Fibroblast of the aortic adventitia (primary cell): ENCODE data around the gene FANCI. TPM values are rescaled to one million over a fixed set of nuclear protein-coding genes. Genes with fewer than 3 reads are reported as not detected.
A peak's percentile ranks its signal among the peaks of the same experiment; 100 is the strongest.

Experiments used
- DNase-seq: peaks from one replicate; pipeline ENCODE4 v3.0.0-alpha.2; 2010; ENCODE audit warnings: low read depth
- H3K4me3 ChIP-seq: 2 replicates; pipeline ENCODE4 v1.5.1; 2011; ENCODE audit warnings: low read depth, mild to moderate bottlenecking, control low read depth, low read length, moderate library complexity
- CTCF ChIP-seq: IDR thresholded peaks from 2 replicates; pipeline ENCODE4 v1.5.1; 2011; ENCODE audit warnings: mild to moderate bottlenecking, low read length, control low read depth, inconsistent platforms; ENCODE audit not compliant: insufficient read depth
- total RNA-seq: library from RNA; depleted of rRNA; stranded (reverse); fragments of >200 nt; gene quantifications from 2 replicates; pipeline ENCODE4 v1.2.3, GENCODE V29; 2012; ENCODE audit warnings: low replicate concordance

Gene FANCI
- total RNA-seq, 1 donor, result 57.8 TPM

- no peak for TF ChIP-seq CTCF
- no peak for DNase-seq
- H3K4me3 ChIP-seq, result no peak overlapping the region
Measured at GRCh38 chr15:89329329-89330084, 85.7 kb downstream of the FANCI start.

DNA sequence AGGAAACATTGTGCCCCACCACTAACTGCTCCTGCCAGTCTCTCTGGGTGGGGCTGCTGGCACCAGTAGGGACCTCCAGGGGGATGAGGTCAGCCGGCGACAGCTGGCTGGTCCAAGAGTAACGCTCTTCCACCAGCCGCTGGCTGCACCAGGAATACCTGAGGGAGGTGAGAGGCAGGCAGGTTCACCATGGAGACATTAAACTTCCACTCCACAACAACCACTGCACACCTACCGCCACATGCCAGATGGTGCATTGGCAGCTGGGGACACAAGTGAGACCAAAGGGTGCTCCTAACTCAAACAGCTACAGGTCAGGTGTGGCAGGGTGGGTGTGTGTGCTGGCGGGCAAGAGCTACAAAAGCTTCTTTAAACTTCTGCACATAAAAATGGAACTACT, 86.3 kb downstream of the FANCI start:
- no peak for TF ChIP-seq CTCF
- no peak for DNase-seq

DNA sequence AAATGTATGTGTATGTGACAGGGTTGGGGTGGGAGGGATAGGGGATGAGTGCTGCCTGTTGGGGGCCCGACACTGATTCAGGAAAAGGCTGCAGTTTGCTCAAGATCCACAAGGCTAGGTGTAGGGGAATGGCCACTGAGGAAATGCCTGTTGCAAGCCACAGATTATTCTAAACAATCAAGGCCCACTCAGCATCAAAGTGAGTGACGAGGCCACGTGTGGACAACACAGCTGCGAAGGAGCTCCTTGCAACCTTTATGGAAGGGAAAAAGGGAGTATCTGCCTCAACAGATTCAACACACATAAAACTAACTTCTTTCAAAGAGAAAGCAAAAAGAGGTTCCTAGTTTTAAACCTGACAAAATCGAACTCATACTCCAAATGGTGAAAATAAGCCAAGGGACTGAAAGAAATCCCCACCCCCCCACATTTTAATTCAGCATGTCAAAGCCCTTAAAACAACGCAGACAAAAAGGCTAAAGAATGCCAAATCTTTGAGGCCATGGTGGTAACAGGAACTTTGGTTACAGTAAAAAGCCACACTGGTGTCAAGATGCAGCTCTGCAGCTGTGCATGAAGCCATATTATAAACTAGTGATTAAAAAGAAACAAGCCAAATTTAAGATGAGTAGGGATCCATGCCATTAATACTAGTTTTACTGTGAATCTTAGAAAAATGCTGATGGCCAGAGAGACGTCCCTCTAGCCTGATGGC, 87.3 kb downstream of the FANCI start:
- TF ChIP-seq CTCF, result no peak
- DNase-seq, result no peak
- H3K4me3 ChIP-seq, result no peak overlapping the region

More for the DNA sequence above, 86.3 kb downstream of the FANCI start:
- H3K4me3 ChIP-seq, result no peak overlapping the region

DNA sequence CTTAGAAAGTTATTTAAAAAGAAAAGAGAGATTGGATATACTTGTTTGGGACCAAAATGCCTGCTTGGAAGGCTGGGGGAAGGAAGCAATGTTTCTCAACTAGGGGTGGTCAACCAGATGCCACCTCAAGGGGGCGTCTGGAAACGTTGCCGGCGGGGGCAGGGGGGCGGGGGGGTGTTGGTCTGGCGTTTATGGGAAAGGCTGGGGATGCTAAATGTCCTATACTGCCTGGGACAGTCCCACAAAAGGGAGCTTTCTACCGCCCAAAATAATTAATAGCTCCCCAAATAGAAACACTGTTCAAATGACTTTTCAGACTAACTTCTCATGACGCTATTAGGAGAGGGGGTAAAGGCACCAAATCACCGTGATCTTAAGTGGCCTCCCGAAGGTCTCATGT, 88.7 kb downstream of the FANCI start:
- peak; percentile 48 for TF ChIP-seq CTCF
- peak; percentile 20 for DNase-seq
- H3K4me3 ChIP-seq, result peak overlapping the region; percentile 3

DNA sequence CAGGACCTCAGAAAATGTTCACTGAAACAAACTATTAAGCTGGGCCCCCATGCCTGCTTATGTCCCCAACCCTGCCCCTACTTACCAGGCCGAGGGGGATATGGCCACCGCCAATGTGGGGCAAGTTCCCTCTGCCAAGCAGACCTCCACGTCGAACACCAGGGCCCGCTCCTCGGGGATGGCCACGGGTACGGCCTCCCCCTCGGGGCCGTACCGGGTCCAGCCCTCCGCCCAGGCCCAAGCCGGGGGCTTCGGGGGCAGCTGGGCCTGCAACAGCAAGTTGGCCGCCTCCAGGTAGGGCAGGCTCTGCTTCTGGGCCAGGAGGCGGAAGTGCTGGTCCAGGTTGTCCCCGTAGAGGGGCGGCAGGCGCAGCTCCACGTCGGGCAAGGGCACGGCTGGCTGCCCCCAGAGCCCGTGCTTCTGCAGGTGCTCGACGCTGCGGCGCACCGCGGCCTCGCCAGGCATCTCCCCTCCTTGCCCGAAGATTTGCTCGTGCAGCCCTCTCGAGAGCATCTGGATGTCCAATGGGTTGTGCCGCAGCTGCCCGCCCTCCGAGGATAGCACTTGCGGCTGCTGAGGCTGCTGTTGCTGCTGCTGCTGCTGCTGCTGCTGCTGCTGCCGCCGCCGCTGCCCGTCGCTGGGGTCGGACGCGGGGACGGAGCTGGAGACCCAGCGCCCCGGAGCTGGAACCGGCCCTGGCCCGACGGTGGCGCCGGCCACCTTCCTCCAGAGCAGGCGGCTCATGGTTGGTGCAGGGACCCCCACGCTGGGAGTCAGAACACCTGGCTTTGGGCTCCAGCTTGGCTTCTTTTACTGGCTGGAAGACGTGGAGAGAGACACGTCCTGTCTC, 89.5 kb downstream of the FANCI start:
- no peak for TF ChIP-seq CTCF
- DNase-seq, result no peak
- H3K4me3 ChIP-seq, result peak overlapping the region; percentile 88

DNA sequence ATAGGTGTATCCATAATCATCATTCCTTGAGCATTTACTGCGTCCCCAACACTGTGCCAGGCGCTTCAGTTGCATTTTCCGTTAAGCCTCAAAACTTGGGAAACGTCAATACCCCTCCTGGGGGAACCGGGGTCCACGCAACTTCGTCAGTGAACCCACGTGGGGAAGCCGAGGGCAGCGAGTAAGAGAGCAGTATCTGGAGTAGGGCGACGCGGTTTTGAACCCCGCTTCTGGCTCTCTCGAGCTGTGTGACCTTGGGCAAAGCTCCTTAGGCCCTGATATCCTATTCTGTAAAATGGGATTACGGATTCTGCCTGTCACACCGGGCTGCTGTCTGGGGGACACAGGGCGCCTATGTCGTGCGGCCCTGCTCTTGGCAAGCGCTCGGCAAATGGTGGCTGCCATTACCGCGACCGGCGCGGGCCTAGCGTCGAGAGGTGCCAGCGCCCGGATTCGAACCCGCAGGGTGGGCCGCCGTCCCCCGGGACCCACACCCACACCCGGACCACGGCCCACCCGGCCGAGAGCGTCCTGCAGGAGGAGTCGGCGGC, 90.3 kb downstream of the FANCI start:
- H3K4me3 ChIP-seq, result peak overlapping the region; percentile 88
- DNase-seq, result peak; percentile 17
- no peak for TF ChIP-seq CTCF
